K562 (cell line): ENCODE measurements around the gene COG2. TPM values are rescaled to one million over a fixed set of nuclear protein-coding genes. Genes with fewer than 3 reads are reported as not detected.

ENCODE experiments used
- ATAC-seq: fragments of 200-7000 bp; cut with Tn5 transposase; 3 replicates; pipeline ENCODE4 v1.9.1; 2020; ENCODE audit warnings: moderate library complexity
- BruUV-seq: library from RNA; stranded (reverse); fragments of 400-500 nt; replicated peaks from 2 replicates; lab custom pipeline; 2021; lab: Mats Ljungman, UMichigan
- CTCF ChIA-PET: fragments of 300-600 bp; formaldehyde crosslinking; extraction: SDS; loops from one replicate; lab custom pipeline; 2021; ENCODE audit warnings: low intra/inter-chr PET ratio; lab: Yijun Ruan, JAX
- POLR2A ChIA-PET: fragments of 300-600, 350-650 bp; sonication (Branson Sonifier 250); formaldehyde crosslinking; extraction: SDS; loops from one replicate; lab custom pipeline; 2021; ENCODE audit warnings: antibody characterized with exemption, inconsistent platforms; lab: Yijun Ruan, JAX
- DNase-seq, 4 experiments: peaks; one replicate each; pipeline versions ENCODE4 v3.0.0 to v3.0.0-alpha.2; 2011 to 2018; ENCODE audit warnings: low spot score in 3 of 4, mixed read lengths in 3 of 4; ENCODE audit errors: extremely low read depth in 1 of 4
- FAIRE-seq: peaks from 2 replicates; lab custom pipeline; 2011; peaks lifted over from hg19 to GRCh38; lab: Jason Lieb, UNC
- H2AFZ ChIP-seq: 2 replicates; pipeline ENCODE4 v1.6.0; 2011; ENCODE audit warnings: low read depth, low read length, control low read depth, inconsistent platforms
- H3K27ac ChIP-seq: fragments of 200-600 bp; 3 replicates; pipeline ENCODE4 v1.8.0; 2011; ENCODE audit warnings: low read depth, mild to moderate bottlenecking, control low read depth, inconsistent platforms, low read length, moderate library complexity, mixed read lengths; ENCODE audit errors: extremely low read depth
- H3K27me3 ChIP-seq, 2 experiments: fragments of 300-600 bp in 1 of 2; 2 replicates in 1 of 2; 3 replicates in 1 of 2; pipeline versions ENCODE4 v1.6.0 to v1.8.0; 2011; ENCODE audit warnings: inconsistent platforms in 2 of 2, low read length in 2 of 2, mild to moderate bottlenecking in 1 of 2, mixed read lengths in 1 of 2, moderate library complexity in 1 of 2; ENCODE audit not compliant: control insufficient read depth in 2 of 2, insufficient read depth in 2 of 2
- H3K36me3 ChIP-seq: fragments of 300-600 bp; 3 replicates; pipeline ENCODE4 v1.8.0; 2011; ENCODE audit warnings: mild to moderate bottlenecking, low read length, inconsistent platforms; ENCODE audit not compliant: control insufficient read depth, insufficient read depth
- H3K4me1 ChIP-seq, 2 experiments: fragments of 200-600 bp in 1 of 2; replicated peaks in 1 of 2; 2 replicates in 1 of 2; 3 replicates in 1 of 2; pipeline versions ENCODE4 v1.5.1 to v1.8.0; 2011; ENCODE audit warnings: inconsistent platforms in 2 of 2, low read length in 2 of 2, mild to moderate bottlenecking in 1 of 2, mixed read lengths in 1 of 2, moderate library complexity in 1 of 2; ENCODE audit not compliant: control insufficient read depth in 2 of 2, insufficient read depth in 2 of 2
- H3K4me2 ChIP-seq: 2 replicates; pipeline ENCODE4 v1.6.1; 2011; ENCODE audit warnings: low read length, control low read depth, inconsistent platforms, mixed read lengths; ENCODE audit not compliant: insufficient read depth
- H3K4me3 ChIP-seq: fragments of 200-600 bp; sonication (generic), shearing (Covaris generic); 2 replicates; pipeline ENCODE4 v1.5.1; 2016; ENCODE audit warnings: control low read depth, inconsistent platforms
- H3K79me2 ChIP-seq: fragments of 200-600 bp; 3 replicates; pipeline ENCODE4 v1.8.0; 2011; ENCODE audit warnings: low read length, inconsistent platforms; ENCODE audit not compliant: control insufficient read depth, insufficient read depth
- H3K9ac ChIP-seq, 2 experiments: 2 replicates each; pipeline versions ENCODE4 v1.6.0 to v1.6.1; 2011; ENCODE audit warnings: low read depth in 2 of 2, low read length in 2 of 2, control low read depth in 1 of 2, inconsistent platforms in 1 of 2, mild to moderate bottlenecking in 1 of 2, mixed read lengths in 1 of 2; ENCODE audit not compliant: insufficient read depth in 1 of 2
- H3K9me1 ChIP-seq: one replicate; pipeline ENCODE4 v1.6.0; 2011; ENCODE audit warnings: inconsistent platforms, mild to moderate bottlenecking, low read length, moderate library complexity; ENCODE audit not compliant: control insufficient read depth, insufficient read depth
- H3K9me3 ChIP-seq: replicated peaks from 2 replicates; pipeline ENCODE4 v1.5.1; 2011; ENCODE audit warnings: low read depth, low read length, inconsistent platforms; ENCODE audit not compliant: control insufficient read depth, insufficient read depth
- H4K20me1 ChIP-seq: replicated peaks from 2 replicates; pipeline ENCODE4 v1.6.1; 2011; ENCODE audit warnings: low read length, inconsistent platforms, mixed read lengths; ENCODE audit not compliant: control insufficient read depth, insufficient read depth
- CBX1 ChIP-seq: sonication (generic); IDR thresholded peaks from 2 replicates; pipeline ENCODE4 v1.6.1; 2016; ENCODE audit warnings: antibody characterized with exemption, low read depth, mild to moderate bottlenecking
- DNMT1 ChIP-seq: fragments of 450-650 bp; IDR thresholded peaks from 2 replicates; pipeline ENCODE4 v1.6.1; 2016; ENCODE audit warnings: antibody characterized with exemption, mild to moderate bottlenecking
- EZH2 ChIP-seq: IDR thresholded peaks from 2 replicates; pipeline ENCODE4 v1.6.1; 2012; ENCODE audit warnings: low read depth, mild to moderate bottlenecking, inconsistent platforms, low read length, borderline replicate concordance
- NCOA6 ChIP-seq: fragments of 450-650 bp; IDR thresholded peaks from 2 replicates; pipeline ENCODE4 v1.6.1; 2017; ENCODE audit warnings: mild to moderate bottlenecking
- NEUROD1 ChIP-seq: fragments of 150-350 bp; IDR thresholded peaks from 2 replicates; pipeline ENCODE4 v1.6.1; 2014; ENCODE audit warnings: borderline replicate concordance, low read length, low read depth; ENCODE audit not compliant: partially characterized antibody
- TCF7 ChIP-seq: sonication (generic); IDR thresholded peaks from 2 replicates; pipeline ENCODE4 v1.6.1; 2016; ENCODE audit warnings: antibody characterized with exemption, borderline replicate concordance
- ZKSCAN3 ChIP-seq: fragments of 250-450 bp; sonication (Bioruptor Pico); IDR thresholded peaks from 2 replicates; pipeline ENCODE4 v1.4.0; 2020
- ZKSCAN8 ChIP-seq: fragments of 200-800 bp; sonication (Bioruptor generic); IDR thresholded peaks from 2 replicates; pipeline ENCODE4 v1.6.1; 2016; ENCODE audit warnings: missing genetic modification characterization, missing compliant biosample characterization
- ZNF830 ChIP-seq: fragments of 250-450 bp; sonication (Bioruptor Pico); IDR thresholded peaks from 2 replicates; pipeline ENCODE4 v1.5.0; 2021; ENCODE audit warnings: mild to moderate bottlenecking
- WGBS: fragments of 100-300 bp; shearing (Covaris generic); methylation state at CpG from one replicate; pipeline ENCODE4 v1.1.6; 2016; ENCODE audit warnings: low coverage, mixed read lengths; ENCODE audit not compliant: insufficient coverage; ENCODE audit errors: missing lambda C conversion rate; 5-methylcytosine and 5-hydroxymethylcytosine counted together
- in situ Hi-C: fragments of 300-500 bp; cut with MboI; formaldehyde crosslinking; loops from 4 replicates; pipeline ENCODE4 v1.15.0; 2018; ENCODE audit warnings: inconsistent platforms, mixed read lengths
- intact Hi-C: fragments of 100-400 bp; cut with micrococcal nuclease; formaldehyde crosslinking; loops from 2 replicates; pipeline ENCODE4 v1.14.2; 2022
- polyA plus RNA-seq, 8 experiments: library from polyadenylated mRNA; depleted of rRNA in 4 of 8; stranded (reverse) in 5 of 8; unstranded in 3 of 8; fragments of >200 nt; fragmentation: Nextera tagmentation in 2 of 8; fragmentation: Illumina TruSeq in 1 of 8; extraction: Ambion mirVana in 2 of 8; extraction: Trizol in 1 of 8; gene quantifications; 2 replicates each; pipeline versions ENCODE4 v1.2.1 to v1.2.3, GENCODE V29; 2011 to 2014; ENCODE audit warnings: inconsistent platforms in 1 of 8, missing spikeins in 1 of 8
- total RNA-seq, 7 experiments: library from RNA; depleted of rRNA in 6 of 7; stranded (reverse); fragments of >200 nt in 6 of 7; fragmentation: Illumina TruSeq in 2 of 7; extraction: Trizol in 2 of 7; gene quantifications; 2 replicates each; pipeline versions ENCODE4 v1.2.1 to v1.2.3, GENCODE V29; 2011 to 2021; ENCODE audit warnings: low replicate concordance in 1 of 7

COG2 gene
- total and polyA plus RNA-seq, 9 of the 15 experiments (the other 6 are each of a cell fraction or from before 2014, with no cell fraction given) = 22.0 to 51.7 (median 33.3) TPM

- Histone ChIP-seq H3K27ac (no peak overlapping the region), H3K9me3 (no peaks in the 10 kb centered on the region)
- no peak for TF ChIP-seq NEUROD1
- TF ChIP-seq NCOA6 = no peak
- no peak for TF ChIP-seq TCF7
- TF ChIP-seq ZNF830 (CRISPR knock-in tag) = no peak
- TF ChIP-seq ZKSCAN3 (CRISPR knock-in tag) = no peak
- no peak for TF ChIP-seq CBX1
- TF ChIP-seq ZKSCAN8 (CRISPR knock-in tag) = no peak
- TF ChIP-seq DNMT1 = no peak
- no peak for TF ChIP-seq EZH2
- TF ChIP-seq, all 486 proteins: peak for 0
- WGBS = 0% methylated on average over 2 of the region's 2 CpGs
- H3K4me1 ChIP-seq = no peaks in the 10 kb centered on the region
- CTCF ChIA-PET = no interaction called here
- H2AFZ ChIP-seq = no peak overlapping the region
- intact Hi-C loops (no loop called here), in situ Hi-C loops (no loop called here)
- no peak overlapping the region for H3K4me3 ChIP-seq
- no peaks in the 10 kb centered on the region for H4K20me1 ChIP-seq
- no peak for DNase-seq
- H3K27me3 ChIP-seq = peaks cover 5 to 7% of the 10 kb centered on the region in 2 experiments; a peak in 3 of 5 replicates
- BruUV-seq = no TSS peak
- no peaks in the 10 kb centered on the region for H3K79me2 ChIP-seq
- H3K36me3 ChIP-seq = no peaks in the 10 kb centered on the region
- H3K9ac ChIP-seq = no peak overlapping the region
- FAIRE-seq = no peak
- no peak overlapping the region for H3K4me2 ChIP-seq
- no peak for ATAC-seq
- POLR2A ChIA-PET = interaction anchor here (0.6 kb wide), 1 partner anchor 52 kb away, joined by 3 read pairs; no protein-coding TSS in a partner anchor
- H3K9me1 ChIP-seq = no peaks in the 10 kb centered on the region
These were observed 49.4 kb upstream of the COG2 start for GRCh38 chr1:230592848-230593414.
